Stimulated activated CD8-positive, alpha-beta memory T cell treated with anti-CD3 and anti-CD28 coated beads, Interleukin-2, amount 100 ng/mL, for 48 hours (primary cell): Measurements from ENCODE around the gene SRP72.
A peak's percentile ranks its signal among the peaks of the same experiment; 100 is the strongest.
"Not testable (repeated sequence)": the region's sequence is repeated elsewhere in the genome, so short reads cannot be mapped to it uniquely, and the experiment has no call there.

Experiments
- DNase-seq, 2 donors: peaks; one replicate each; pipeline ENCODE4 v3.0.0-alpha.2; 2020; ENCODE audit warnings: low read depth in 2 of 2

Gene SRP72

GRCh38 chr4:56467284-56468096, at the start of gene SRP72:
SRP72 (plus strand) TSS chr4:56467617; CDS start chr4:56467636, 19 bp downstream.
- peak; percentile 79 to 81 for DNase-seq

- no peak for DNase-seq
Measured at GRCh38 chr4:56424176-56424575, 43.2 kb upstream of the SRP72 start.

GRCh38 chr4:56424697-56425514, 42.5 kb upstream of the SRP72 start:
- no peak for DNase-seq

- no peak for DNase-seq
Measured at GRCh38 chr4:56425518-56425917, 41.9 kb upstream of the SRP72 start.

- DNase-seq: no peak
Measured at GRCh38 chr4:56426273-56426672, 41.1 kb upstream of the SRP72 start.

- no peak for DNase-seq
Measured at GRCh38 chr4:56427179-56427578, 40.2 kb upstream of the SRP72 start.

- no peak for DNase-seq
Measured at GRCh38 chr4:56430203-56430602, 37.2 kb upstream of the SRP72 start.

- no peak for DNase-seq
Measured at GRCh38 chr4:56433280-56433679, 34.1 kb upstream of the SRP72 start.

- peak; percentile 11 to 27 for DNase-seq
Measured at GRCh38 chr4:56434599-56435139, 32.7 kb upstream of the SRP72 start.

GRCh38 chr4:56435140-56435926, 32.1 kb upstream of the SRP72 start, which contains the start of gene PPAT:
PPAT (minus strand) TSS chr4:56435615; CDS start chr4:56435477, 138 bp downstream.
- DNase-seq: peak; percentile 97 to 99

- DNase-seq: no peak
Measured at GRCh38 chr4:56438766-56439165, 28.7 kb upstream of the SRP72 start.

- DNase-seq: no peak
Measured at GRCh38 chr4:56440983-56441382, 26.4 kb upstream of the SRP72 start.

GRCh38 chr4:56444719-56445118, 22.7 kb upstream of the SRP72 start:
- no peak for DNase-seq

GRCh38 chr4:56445699-56446098, 21.7 kb upstream of the SRP72 start:
- no peak for DNase-seq

- DNase-seq: no peak
Measured at GRCh38 chr4:56448301-56448700, 19.1 kb upstream of the SRP72 start.

- DNase-seq: not testable (repeated sequence)
Measured at GRCh38 chr4:56449475-56449874, 17.9 kb upstream of the SRP72 start.

- no peak for DNase-seq
Measured at GRCh38 chr4:56450342-56450741, 17.1 kb upstream of the SRP72 start.

- no peak for DNase-seq
Measured at GRCh38 chr4:56460085-56460484, 7.3 kb upstream of the SRP72 start.

- no peak for DNase-seq
Measured at GRCh38 chr4:56462157-56462556, 5.3 kb upstream of the SRP72 start.

GRCh38 chr4:56463711-56464110, 3.7 kb upstream of the SRP72 start:
- no peak for DNase-seq

GRCh38 chr4:56464581-56464980, 2.8 kb upstream of the SRP72 start:
- DNase-seq: no peak
